Caco-2 (cell line): ENCODE measurements around the gene ZNF836. TPM values are rescaled to one million over a fixed set of nuclear protein-coding genes. Genes with fewer than 3 reads are reported as not detected.

Source experiments
- BruUV-seq: library from RNA; stranded (reverse); fragments of 400-500 nt; replicated peaks from 2 replicates; lab custom pipeline; 2021; lab: Mats Ljungman, UMichigan
- CTCF ChIA-PET: fragments of 300-600 bp; sonication (Branson Sonifier 250); formaldehyde crosslinking; loops from one replicate; lab custom pipeline; 2022; ENCODE audit warnings: antibody characterized with exemption; lab: Charles Lee
- POLR2A ChIA-PET: fragments of 300-600 bp; sonication (Branson Sonifier 250); formaldehyde crosslinking; loops from one replicate; lab custom pipeline; 2022; ENCODE audit warnings: antibody characterized with exemption; lab: Charles Lee
- DNase-seq, 2 experiments: peaks; one replicate each; pipeline versions ENCODE4 v3.0.0 to v3.0.0-alpha.2; 2020 to 2022
- H3K27me3 ChIP-seq: replicated peaks from 2 replicates; pipeline ENCODE4 v1.6.0; 2011; ENCODE audit warnings: low read length; ENCODE audit not compliant: control insufficient read depth, insufficient read depth
- H3K36me3 ChIP-seq: 2 replicates; pipeline ENCODE4 v1.5.1; 2011; ENCODE audit warnings: low read length; ENCODE audit not compliant: control insufficient read depth, insufficient read depth
- H3K4me1 ChIP-seq: fragments of 250-450 bp; sonication (Bioruptor Pico); 2 replicates; pipeline ENCODE4 v1.5.1; 2020; ENCODE audit warnings: mild to moderate bottlenecking
- H3K4me3 ChIP-seq: 2 replicates; pipeline ENCODE4 v1.5.1; 2011; ENCODE audit warnings: low read depth, mild to moderate bottlenecking, control low read depth, low read length
- H3K9me3 ChIP-seq: fragments of 250-450 bp; sonication (Bioruptor Pico); 2 replicates; pipeline ENCODE4 v1.5.1; 2020; ENCODE audit warnings: mild to moderate bottlenecking, moderate library complexity
- H3K27ac Mint-ChIP-seq: one replicate; pipeline ENCODE4 v1.8.0; 2022; ENCODE audit warnings: mixed read lengths; ENCODE audit not compliant: unreplicated experiment
- H3K27me3 Mint-ChIP-seq: one replicate; pipeline ENCODE4 v1.8.0; 2022; ENCODE audit warnings: mixed read lengths; ENCODE audit not compliant: insufficient read depth, unreplicated experiment
- H3K36me3 Mint-ChIP-seq: one replicate; pipeline ENCODE4 v1.8.0; 2022; ENCODE audit warnings: mild to moderate bottlenecking, mixed read lengths; ENCODE audit not compliant: insufficient read depth, unreplicated experiment
- H3K4me1 Mint-ChIP-seq: one replicate; pipeline ENCODE4 v1.8.0; 2022; ENCODE audit warnings: low read depth, mixed read lengths; ENCODE audit not compliant: unreplicated experiment
- H3K4me3 Mint-ChIP-seq: one replicate; pipeline ENCODE4 v1.8.0; 2022; ENCODE audit warnings: mild to moderate bottlenecking, moderate library complexity, mixed read lengths; ENCODE audit not compliant: unreplicated experiment
- H3K9me3 Mint-ChIP-seq: one replicate; pipeline ENCODE4 v1.8.0; 2022; ENCODE audit warnings: mixed read lengths; ENCODE audit not compliant: unreplicated experiment
- CTCF ChIP-seq, 2 experiments: fragments of 200-600 bp in 1 of 2; IDR thresholded peaks; 1 replicate in 1 of 2; 2 replicates in 1 of 2; pipeline versions ENCODE4 v1.5.1 to v1.8.0; 2011 to 2022; ENCODE audit warnings: antibody characterized with exemption in 1 of 2, control low read depth in 1 of 2, inconsistent platforms in 1 of 2, low read depth in 1 of 2, low read length in 1 of 2, mild to moderate bottlenecking in 1 of 2, moderate library complexity in 1 of 2; ENCODE audit not compliant: insufficient read depth in 1 of 2, severe bottlenecking in 1 of 2, unreplicated experiment in 1 of 2
- intact Hi-C: fragments of 100-400 bp; cut with micrococcal nuclease; formaldehyde crosslinking; loops from one replicate; pipeline ENCODE4 v1.10.0; 2022; ENCODE audit not compliant: unreplicated experiment
- total RNA-seq: library from RNA; stranded (reverse); gene quantifications from 2 replicates; pipeline ENCODE4 v1.2.3, GENCODE V29; 2022

The ZNF836 gene
- total RNA-seq, 1 experiment from 2014 or later, result 6.3 TPM

- Histone ChIP-seq H3K27me3 (no peaks in the 10 kb centered on the region), H3K4me1 (no peaks in the 10 kb centered on the region), H3K4me3 (peak overlapping the region; percentile 82), H3K36me3 (no peaks in the 10 kb centered on the region), H3K9me3 (peaks cover 11% of the 10 kb centered on the region)
- ChIA-PET POLR2A (interaction anchor here (0.6 to 1.8 kb wide), 2 partner anchors 51 to 590 kb away, joined by 4 to 7 read pairs; no protein-coding TSS in a partner anchor), CTCF (interaction anchor here (0.6 to 1.8 kb wide), 2 partner anchors 51 to 98 kb away, joined by 3 to 16 read pairs; partner anchors contain the start of gene PPP2R1A)
- Mint-ChIP-seq H3K9me3 (peaks cover 11% of the 10 kb centered on the region), H3K27ac (peak overlapping the region; percentile 96), H3K4me3 (peak overlapping the region; percentile 93), H3K36me3 (peaks cover 23% of the 10 kb centered on the region), H3K4me1 (peaks cover 10% of the 10 kb centered on the region), H3K27me3 (no peaks in the 10 kb centered on the region)
- intact Hi-C loops, result loop anchor here (2.0 kb wide), 1 partner anchor 44 kb away; the partner anchor contains the start of gene ZNF841
- no peak for TF ChIP-seq CTCF (IDR thresholded peaks at IDR 0.05; ENCODE audit: insufficient read depth in 1 of 2, low read depth in 1 of 2, low read length in 1 of 2, severe bottlenecking in 1 of 2, unreplicated experiment in 1 of 2)
- no TSS peak for BruUV-seq
- peak; percentile 49 to 52 for DNase-seq
These were observed 33.0 kb downstream of the ZNF836 start for GRCh38 chr19:52138278-52138982.

GRCh38 chr19:52120286-52120685 is 51.1 kb downstream of the ZNF836 start:
- DNase-seq, result no peak
- Mint-ChIP-seq H3K27me3 (no peaks in the 10 kb centered on the region), H3K27ac (no peak overlapping the region), H3K36me3 (peaks cover 34% of the 10 kb centered on the region), H3K4me3 (no peak overlapping the region), H3K4me1 (no peaks in the 10 kb centered on the region), H3K9me3 (peaks cover 62% of the 10 kb centered on the region)
- BruUV-seq, result no TSS peak
- ChIA-PET POLR2A (no interaction called here), CTCF (no interaction called here)
- H3K9me3 ChIP-seq, result peaks cover 48% of the 10 kb centered on the region
- intact Hi-C loops, result no loop called here
- H3K4me1 ChIP-seq, result no peaks in the 10 kb centered on the region
- no peaks in the 10 kb centered on the region for H3K27me3 ChIP-seq
- 0 out of 2 replicates have a peak, but pooled peaks cover 1% of the 10 kb centered on the region for H3K36me3 ChIP-seq
- no peak for TF ChIP-seq CTCF (IDR thresholded peaks at IDR 0.05; ENCODE audit: insufficient read depth in 1 of 2, low read depth in 1 of 2, low read length in 1 of 2, severe bottlenecking in 1 of 2, unreplicated experiment in 1 of 2)
- no peak overlapping the region for H3K4me3 ChIP-seq

GRCh38 chr19:52115526-52116053 is 55.8 kb downstream of the ZNF836 start:
- CTCF ChIA-PET, result no interaction called here
- no peak overlapping the region for H3K27ac Mint-ChIP-seq
- Histone ChIP-seq H3K36me3 (no peaks in the 10 kb centered on the region; the same call in 1 of the 2 replicates), H3K4me1 (no peaks in the 10 kb centered on the region), H3K9me3 (peaks cover 72% of the 10 kb centered on the region), H3K4me3 (no peak overlapping the region), H3K27me3 (no peaks in the 10 kb centered on the region)
- H3K9me3 Mint-ChIP-seq, result peaks cover 86% of the 10 kb centered on the region
- DNase-seq, result no peak
- POLR2A ChIA-PET, result no interaction called here
- H3K4me3 Mint-ChIP-seq, result no peak overlapping the region
- no TSS peak for BruUV-seq
- no peak for TF ChIP-seq CTCF (IDR thresholded peaks at IDR 0.05; ENCODE audit: insufficient read depth in 1 of 2, low read depth in 1 of 2, low read length in 1 of 2, severe bottlenecking in 1 of 2, unreplicated experiment in 1 of 2)
- no peaks in the 10 kb centered on the region for H3K27me3 Mint-ChIP-seq
- no peaks in the 10 kb centered on the region for H3K4me1 Mint-ChIP-seq
- H3K36me3 Mint-ChIP-seq, result peaks cover 28% of the 10 kb centered on the region
- intact Hi-C loops, result no loop called here
